K562 (cell line): Measurements from ENCODE around the gene PDE11A. TPM values are rescaled to one million over a fixed set of nuclear protein-coding genes. Genes with fewer than 3 reads are reported as not detected.

Source experiments
- ATAC-seq: fragments of 200-7000 bp; cut with Tn5 transposase; 3 replicates; pipeline ENCODE4 v1.9.1; 2020; ENCODE audit warnings: moderate library complexity
- BruUV-seq: library from RNA; stranded (reverse); fragments of 400-500 nt; replicated peaks from 2 replicates; lab custom pipeline; 2021; lab: Mats Ljungman, UMichigan
- CTCF ChIA-PET: fragments of 300-600 bp; formaldehyde crosslinking; extraction: SDS; loops from one replicate; lab custom pipeline; 2021; ENCODE audit warnings: low intra/inter-chr PET ratio; lab: Yijun Ruan, JAX
- POLR2A ChIA-PET: fragments of 300-600, 350-650 bp; sonication (Branson Sonifier 250); formaldehyde crosslinking; extraction: SDS; loops from one replicate; lab custom pipeline; 2021; ENCODE audit warnings: antibody characterized with exemption, inconsistent platforms; lab: Yijun Ruan, JAX
- DNase-seq, 4 experiments: peaks; one replicate each; pipeline versions ENCODE4 v3.0.0 to v3.0.0-alpha.2; 2011 to 2018; ENCODE audit warnings: low spot score in 3 of 4, mixed read lengths in 3 of 4; ENCODE audit errors: extremely low read depth in 1 of 4
- FAIRE-seq: peaks from 2 replicates; lab custom pipeline; 2011; peaks lifted over from hg19 to GRCh38; lab: Jason Lieb, UNC
- H2AFZ ChIP-seq: 2 replicates; pipeline ENCODE4 v1.6.0; 2011; ENCODE audit warnings: low read depth, low read length, control low read depth, inconsistent platforms
- H3K27ac ChIP-seq: fragments of 200-600 bp; 3 replicates; pipeline ENCODE4 v1.8.0; 2011; ENCODE audit warnings: low read depth, mild to moderate bottlenecking, control low read depth, inconsistent platforms, low read length, moderate library complexity, mixed read lengths; ENCODE audit errors: extremely low read depth
- H3K27me3 ChIP-seq, 2 experiments: fragments of 300-600 bp in 1 of 2; 2 replicates in 1 of 2; 3 replicates in 1 of 2; pipeline versions ENCODE4 v1.6.0 to v1.8.0; 2011; ENCODE audit warnings: inconsistent platforms in 2 of 2, low read length in 2 of 2, mild to moderate bottlenecking in 1 of 2, mixed read lengths in 1 of 2, moderate library complexity in 1 of 2; ENCODE audit not compliant: control insufficient read depth in 2 of 2, insufficient read depth in 2 of 2
- H3K36me3 ChIP-seq: fragments of 300-600 bp; 3 replicates; pipeline ENCODE4 v1.8.0; 2011; ENCODE audit warnings: mild to moderate bottlenecking, low read length, inconsistent platforms; ENCODE audit not compliant: control insufficient read depth, insufficient read depth
- H3K4me1 ChIP-seq, 2 experiments: fragments of 200-600 bp in 1 of 2; replicated peaks in 1 of 2; 2 replicates in 1 of 2; 3 replicates in 1 of 2; pipeline versions ENCODE4 v1.5.1 to v1.8.0; 2011; ENCODE audit warnings: inconsistent platforms in 2 of 2, low read length in 2 of 2, mild to moderate bottlenecking in 1 of 2, mixed read lengths in 1 of 2, moderate library complexity in 1 of 2; ENCODE audit not compliant: control insufficient read depth in 2 of 2, insufficient read depth in 2 of 2
- H3K4me2 ChIP-seq: 2 replicates; pipeline ENCODE4 v1.6.1; 2011; ENCODE audit warnings: low read length, control low read depth, inconsistent platforms, mixed read lengths; ENCODE audit not compliant: insufficient read depth
- H3K4me3 ChIP-seq: fragments of 200-600 bp; sonication (generic), shearing (Covaris generic); 2 replicates; pipeline ENCODE4 v1.5.1; 2016; ENCODE audit warnings: control low read depth, inconsistent platforms
- H3K79me2 ChIP-seq: fragments of 200-600 bp; 3 replicates; pipeline ENCODE4 v1.8.0; 2011; ENCODE audit warnings: low read length, inconsistent platforms; ENCODE audit not compliant: control insufficient read depth, insufficient read depth
- H3K9ac ChIP-seq, 2 experiments: 2 replicates each; pipeline versions ENCODE4 v1.6.0 to v1.6.1; 2011; ENCODE audit warnings: low read depth in 2 of 2, low read length in 2 of 2, control low read depth in 1 of 2, inconsistent platforms in 1 of 2, mild to moderate bottlenecking in 1 of 2, mixed read lengths in 1 of 2; ENCODE audit not compliant: insufficient read depth in 1 of 2
- H3K9me1 ChIP-seq: one replicate; pipeline ENCODE4 v1.6.0; 2011; ENCODE audit warnings: inconsistent platforms, mild to moderate bottlenecking, low read length, moderate library complexity; ENCODE audit not compliant: control insufficient read depth, insufficient read depth
- H3K9me3 ChIP-seq: replicated peaks from 2 replicates; pipeline ENCODE4 v1.5.1; 2011; ENCODE audit warnings: low read depth, low read length, inconsistent platforms; ENCODE audit not compliant: control insufficient read depth, insufficient read depth
- H4K20me1 ChIP-seq: replicated peaks from 2 replicates; pipeline ENCODE4 v1.6.1; 2011; ENCODE audit warnings: low read length, inconsistent platforms, mixed read lengths; ENCODE audit not compliant: control insufficient read depth, insufficient read depth
- ESRRA ChIP-seq: fragments of 450-650 bp; IDR thresholded peaks from 2 replicates; pipeline ENCODE4 v1.6.1; 2014; ENCODE audit warnings: low read depth, mild to moderate bottlenecking, moderate library complexity, borderline replicate concordance
- KLF6 ChIP-seq: fragments of 250-450 bp; sonication (Bioruptor Pico); IDR thresholded peaks from 2 replicates; pipeline ENCODE4 v1.4.0; 2020; ENCODE audit warnings: mild to moderate bottlenecking, moderate library complexity, borderline replicate concordance
- RBBP5 ChIP-seq: fragments of 200-600 bp; sonication (generic); IDR thresholded peaks from 2 replicates; pipeline ENCODE4 v1.6.1; 2012; ENCODE audit warnings: borderline replicate concordance, mild to moderate bottlenecking, low read length, control low read depth, inconsistent platforms; ENCODE audit not compliant: insufficient read depth, poor library complexity, severe bottlenecking
- RBM39 ChIP-seq: fragments of 200-400 bp; formaldehyde crosslinking; optimal IDR thresholded peaks from 2 replicates; pipeline ENCODE3; 2018; ENCODE audit warnings: low read depth, low read length
- ZBTB49 ChIP-seq: sonication (generic); formaldehyde crosslinking; IDR thresholded peaks from 2 replicates; pipeline ENCODE4 v1.8.0; 2022; ENCODE audit warnings: missing genetic modification reagents, mild to moderate bottlenecking, borderline replicate concordance
- ZNF133 ChIP-seq: fragments of 250-450 bp; sonication (Bioruptor Pico); IDR thresholded peaks from 2 replicates; pipeline ENCODE4 v1.4.0; 2020; ENCODE audit warnings: mild to moderate bottlenecking
- ZNF507 ChIP-seq: conservative IDR thresholded peaks from 2 replicates; pipeline ENCODE4 v1.6.1; 2017; ENCODE audit warnings: missing genetic modification characterization, missing compliant biosample characterization
- WGBS: fragments of 100-300 bp; shearing (Covaris generic); methylation state at CpG from one replicate; pipeline ENCODE4 v1.1.6; 2016; ENCODE audit warnings: low coverage, mixed read lengths; ENCODE audit not compliant: insufficient coverage; ENCODE audit errors: missing lambda C conversion rate; 5-methylcytosine and 5-hydroxymethylcytosine counted together
- in situ Hi-C: fragments of 300-500 bp; cut with MboI; formaldehyde crosslinking; loops from 4 replicates; pipeline ENCODE4 v1.15.0; 2018; ENCODE audit warnings: inconsistent platforms, mixed read lengths
- intact Hi-C: fragments of 100-400 bp; cut with micrococcal nuclease; formaldehyde crosslinking; loops from 2 replicates; pipeline ENCODE4 v1.14.2; 2022
- polyA plus RNA-seq, 8 experiments: library from polyadenylated mRNA; depleted of rRNA in 4 of 8; stranded (reverse) in 5 of 8; unstranded in 3 of 8; fragments of >200 nt; fragmentation: Nextera tagmentation in 2 of 8; fragmentation: Illumina TruSeq in 1 of 8; extraction: Ambion mirVana in 2 of 8; extraction: Trizol in 1 of 8; gene quantifications; 2 replicates each; pipeline versions ENCODE4 v1.2.1 to v1.2.3, GENCODE V29; 2011 to 2014; ENCODE audit warnings: inconsistent platforms in 1 of 8, missing spikeins in 1 of 8
- total RNA-seq, 7 experiments: library from RNA; depleted of rRNA in 6 of 7; stranded (reverse); fragments of >200 nt in 6 of 7; fragmentation: Illumina TruSeq in 2 of 7; extraction: Trizol in 2 of 7; gene quantifications; 2 replicates each; pipeline versions ENCODE4 v1.2.1 to v1.2.3, GENCODE V29; 2011 to 2021; ENCODE audit warnings: low replicate concordance in 1 of 7
- TF ChIP-seq, protein P1 (sequence below): IDR thresholded peaks from 2 replicates; pipeline ENCODE4 v1.6.1; 2014; ENCODE audit warnings: antibody characterized with exemption
- TF ChIP-seq, protein P2 (sequence below): fragments of 450-650 bp; formaldehyde crosslinking; IDR thresholded peaks from 2 replicates; pipeline ENCODE4 v1.4.0; 2020; ENCODE audit warnings: mild to moderate bottlenecking, moderate library complexity

PDE11A gene
- total and polyA plus RNA-seq, 9 of the 15 experiments (the other 6 are each of a cell fraction or from before 2014, with no cell fraction given): 3.2 to 22.1 (median 5.7) TPM

DNA sequence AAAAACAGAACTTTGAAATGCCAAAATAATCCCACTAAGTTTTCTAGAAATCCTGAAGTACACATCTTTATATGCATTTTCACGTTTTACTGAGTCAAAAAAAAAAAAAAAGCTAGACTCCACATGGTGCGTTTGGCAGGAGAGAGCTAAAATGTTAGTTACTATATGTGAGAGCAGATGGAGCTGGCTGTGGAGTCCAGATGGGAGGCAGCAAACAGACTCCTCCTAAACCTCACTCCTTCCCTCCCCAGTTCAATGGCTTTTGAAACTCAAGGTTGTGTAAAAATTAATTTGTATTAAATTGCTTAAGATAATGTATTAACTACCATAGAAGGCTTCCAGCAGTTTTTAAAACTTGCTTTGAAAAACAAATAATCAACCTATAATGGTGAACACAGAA is 431.2 kb downstream of the PDE11A start:
- Histone ChIP-seq H3K9me1 (no peaks in the 10 kb centered on the region), H3K4me1 (peaks cover 0 to 22% of the 10 kb centered on the region in 2 experiments; a peak in 3 of 5 replicates), H3K9me3 (peaks cover 5% of the 10 kb centered on the region), H3K4me2 (no peak overlapping the region), H2AFZ (no peak overlapping the region), H3K36me3 (no peaks in the 10 kb centered on the region), H3K4me3 (no peak overlapping the region), H3K27ac (no peak overlapping the region), H3K9ac (no peak overlapping the region), H3K79me2 (no peaks in the 10 kb centered on the region), H3K27me3 (no peaks in the 10 kb centered on the region), H4K20me1 (no peaks in the 10 kb centered on the region)
- ChIA-PET POLR2A (interaction anchor here (0.8 to 1.2 kb wide), 3 partner anchors 9 to 70 kb away, joined by 3 to 4 read pairs (median 3); no protein-coding TSS in a partner anchor), CTCF (no interaction called here)
- in situ Hi-C loops (no loop called here), intact Hi-C loops (no loop called here)
- no peak for ATAC-seq
- DNase-seq: no peak
- WGBS: 13% methylated on average over 2 of the region's 2 CpGs
- FAIRE-seq: no peak
- no peak for TF ChIP-seq ZNF133 (CRISPR knock-in tag)
- BruUV-seq: no TSS peak

DNA sequence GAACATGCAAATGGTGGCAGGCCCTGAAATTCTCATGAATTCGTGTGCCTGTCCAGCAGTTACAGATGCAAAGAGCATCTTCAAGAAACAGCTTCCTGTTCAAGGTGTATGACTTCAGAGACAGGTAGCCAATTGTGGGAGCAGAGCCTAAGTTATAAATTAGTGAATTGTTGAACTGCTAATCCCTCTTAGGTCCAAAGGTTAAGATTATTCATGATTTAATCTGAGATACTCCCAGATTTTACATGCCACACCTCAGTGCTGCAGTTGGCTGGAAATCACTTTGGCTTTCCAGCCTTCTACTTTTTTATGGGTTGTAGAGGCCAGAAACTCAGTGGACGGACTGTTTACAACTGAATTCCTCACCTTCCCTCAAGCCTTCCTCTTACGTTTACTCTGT is 432.2 kb downstream of the PDE11A start:
- H3K27ac ChIP-seq: no peak overlapping the region
- H3K4me1 ChIP-seq: peaks cover 0 to 19% of the 10 kb centered on the region in 2 experiments; a peak in 3 of 5 replicates
- ATAC-seq: no peak
- ChIA-PET CTCF (no interaction called here), POLR2A (no interaction called here)
- DNase-seq: no peak
- no peak overlapping the region for H3K4me2 ChIP-seq
- no TSS peak for BruUV-seq
- intact Hi-C loops: no loop called here
- no peak overlapping the region for H3K9ac ChIP-seq
- H3K36me3 ChIP-seq: no peaks in the 10 kb centered on the region
- no peak for FAIRE-seq
- H2AFZ ChIP-seq: no peak overlapping the region
- no peaks in the 10 kb centered on the region for H3K9me1 ChIP-seq
- in situ Hi-C loops: no loop called here
- H3K9me3 ChIP-seq: peaks cover 5% of the 10 kb centered on the region
- H3K79me2 ChIP-seq: no peaks in the 10 kb centered on the region
- WGBS: 50% methylated on average over 3 of the region's 3 CpGs
- H3K27me3 ChIP-seq: no peaks in the 10 kb centered on the region
- H3K4me3 ChIP-seq: no peak overlapping the region
- H4K20me1 ChIP-seq: no peaks in the 10 kb centered on the region
- TF ChIP-seq KLF6 (CRISPR knock-in tag): no peak
- TF ChIP-seq, protein P1, sequence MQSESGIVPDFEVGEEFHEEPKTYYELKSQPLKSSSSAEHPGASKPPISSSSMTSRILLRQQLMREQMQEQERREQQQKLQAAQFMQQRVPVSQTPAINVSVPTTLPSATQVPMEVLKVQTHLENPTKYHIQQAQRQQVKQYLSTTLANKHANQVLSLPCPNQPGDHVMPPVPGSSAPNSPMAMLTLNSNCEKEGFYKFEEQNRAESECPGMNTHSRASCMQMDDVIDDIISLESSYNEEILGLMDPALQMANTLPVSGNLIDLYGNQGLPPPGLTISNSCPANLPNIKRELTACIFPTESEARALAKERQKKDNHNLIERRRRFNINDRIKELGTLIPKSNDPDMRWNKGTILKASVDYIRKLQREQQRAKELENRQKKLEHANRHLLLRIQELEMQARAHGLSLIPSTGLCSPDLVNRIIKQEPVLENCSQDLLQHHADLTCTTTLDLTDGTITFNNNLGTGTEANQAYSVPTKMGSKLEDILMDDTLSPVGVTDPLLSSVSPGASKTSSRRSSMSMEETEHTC: no peak
- no peak for TF ChIP-seq ZBTB49 (CRISPR knock-in tag)
- TF ChIP-seq, protein P2, sequence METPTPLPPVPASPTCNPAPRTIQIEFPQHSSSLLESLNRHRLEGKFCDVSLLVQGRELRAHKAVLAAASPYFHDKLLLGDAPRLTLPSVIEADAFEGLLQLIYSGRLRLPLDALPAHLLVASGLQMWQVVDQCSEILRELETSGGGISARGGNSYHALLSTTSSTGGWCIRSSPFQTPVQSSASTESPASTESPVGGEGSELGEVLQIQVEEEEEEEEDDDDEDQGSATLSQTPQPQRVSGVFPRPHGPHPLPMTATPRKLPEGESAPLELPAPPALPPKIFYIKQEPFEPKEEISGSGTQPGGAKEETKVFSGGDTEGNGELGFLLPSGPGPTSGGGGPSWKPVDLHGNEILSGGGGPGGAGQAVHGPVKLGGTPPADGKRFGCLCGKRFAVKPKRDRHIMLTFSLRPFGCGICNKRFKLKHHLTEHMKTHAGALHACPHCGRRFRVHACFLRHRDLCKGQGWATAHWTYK (CRISPR knock-in tag): no peak
- no peak for TF ChIP-seq ZNF507
- no peak for TF ChIP-seq ESRRA
- no peak for TF ChIP-seq RBM39
- no peak for TF ChIP-seq RBBP5
